Right renal pelvis (tissue), 4 donors: ENCODE data around the gene PPFIA4. TPM values are rescaled to one million over a fixed set of nuclear protein-coding genes. Genes with fewer than 3 reads are reported as not detected.

Experiments used
- DNase-seq, 4 donors: peaks; one replicate each; pipeline ENCODE4 v3.0.0-alpha.2; 2013; ENCODE audit warnings: low read depth in 4 of 4, low spot score in 3 of 4, missing footprints in 1 of 4
- polyA plus RNA-seq, 4 donors: library from polyadenylated mRNA; unstranded; fragments of 120-200 nt; gene quantifications; one replicate each; pipeline ENCODE4 v1.2.1, GENCODE V29; 2013; ENCODE audit not compliant: insufficient read length in 4 of 4

Gene PPFIA4
- polyA plus RNA-seq, 4 donors: 5.6 to 9.6 (median 6.8) TPM

DNA sequence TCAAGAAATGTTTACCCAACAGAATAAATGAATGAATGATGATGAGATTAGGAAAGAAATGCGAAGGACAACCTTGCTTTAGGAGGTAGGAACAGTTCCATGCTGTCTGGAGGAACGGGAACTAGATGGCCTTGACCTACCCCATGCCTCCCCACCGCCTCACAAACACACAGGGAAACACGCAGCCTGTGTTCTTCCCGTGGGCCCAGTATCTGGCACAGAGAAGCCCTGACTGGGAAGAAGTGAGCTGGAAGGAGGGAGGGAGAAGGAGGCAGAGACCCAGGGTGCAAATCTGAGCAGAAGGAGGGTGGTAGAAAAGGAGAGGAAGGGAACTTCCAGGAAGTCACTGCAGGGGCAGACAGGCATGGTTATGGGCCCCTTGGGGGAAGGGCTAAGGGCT lies 97.7 kb downstream of the PPFIA4 start:
- no peak for DNase-seq

GRCh38 chr1:203124546-203125317 lies 98.4 kb downstream of the PPFIA4 start:
- no peak for DNase-seq

DNA sequence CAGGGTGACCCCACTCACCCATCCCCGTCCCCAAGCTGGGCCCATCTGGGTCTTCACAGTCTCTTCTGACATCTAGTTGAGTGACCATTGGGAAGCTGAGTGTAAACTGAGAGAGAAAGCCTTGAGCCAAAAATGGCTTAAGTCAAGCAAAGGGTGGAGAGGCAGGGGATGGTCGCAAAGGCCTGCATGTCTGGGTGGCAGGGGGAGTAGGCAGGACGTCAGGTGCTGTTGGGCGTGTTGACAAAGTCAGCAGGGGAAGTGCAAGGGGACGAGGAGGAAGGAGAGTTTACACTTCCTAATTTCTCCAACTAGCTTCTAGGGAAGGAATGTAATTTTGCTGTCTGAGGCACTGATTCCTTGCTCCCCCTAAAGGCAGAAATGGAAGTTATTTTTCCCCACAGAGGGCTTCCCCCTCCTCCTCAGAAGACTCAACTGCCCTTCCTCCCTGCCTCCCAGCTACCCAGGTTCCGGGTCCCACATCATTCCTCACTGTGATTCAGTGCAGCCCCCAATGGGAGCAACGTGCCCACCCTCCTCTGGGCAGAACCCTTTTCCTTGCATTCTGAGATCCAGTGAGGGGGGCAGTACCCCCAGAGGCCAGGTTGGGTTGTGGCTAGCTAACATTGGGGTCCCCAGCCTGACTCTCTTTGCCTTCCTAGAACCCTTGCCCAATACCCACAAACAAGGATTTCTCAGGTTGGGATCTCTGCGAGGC lies 100.0 kb downstream of the PPFIA4 start:
- no peak for DNase-seq

- DNase-seq: no peak
Observed at GRCh38 chr1:203126866-203127665, 100.8 kb downstream of the PPFIA4 start.

GRCh38 chr1:203127666-203128430 lies 101.6 kb downstream of the PPFIA4 start, which contains the start of gene ADORA1:
TSS of gene ADORA1 (plus strand) at chr1:203127726. CDS start at chr1:203128842, 1,116 bp downstream.
- no peak for DNase-seq

GRCh38 chr1:203128431-203128715 lies 102.1 kb downstream of the PPFIA4 start:
- DNase-seq: no peak

Other genes with a start within 250 kb of the PPFIA4 start
- 100 to 1,000 TPM in 2 of 4 donors, 10 to 100 TPM in 2; 87.2 to 106 (median 99.6) TPM for gene KDM5B, start 218.1 kb upstream of the PPFIA4 start, polyA plus RNA-seq
- 1 to 10 TPM; 2.5 to 5.3 (median 3.5) TPM for gene PCAT6, start 215.5 kb upstream of the PPFIA4 start, polyA plus RNA-seq
- gene RABIF, start 137.3 kb upstream of the PPFIA4 start, polyA plus RNA-seq: 10 to 100 TPM; 10.4 to 12.9 (median 11.8) TPM
- gene KLHL12, start 99.3 kb upstream of the PPFIA4 start, polyA plus RNA-seq: 10 to 100 TPM; 35.6 to 45.8 (median 43.1) TPM
- gene ADIPOR1, start 68.2 kb upstream of the PPFIA4 start, polyA plus RNA-seq: 10 to 100 TPM; 82.6 to 85.0 (median 83.9) TPM
- 10 to 100 TPM; 45.4 to 56.7 (median 51.9) TPM for gene CYB5R1, start 59.2 kb upstream of the PPFIA4 start, polyA plus RNA-seq
- gene TMEM183A, start 19.1 kb upstream of the PPFIA4 start, polyA plus RNA-seq: 10 to 100 TPM; 73.5 to 81.9 (median 74.5) TPM
- under 1 TPM; 0.11 to 0.17 (median 0.15) TPM for gene MYOG, start 59.5 kb downstream of the PPFIA4 start, polyA plus RNA-seq
- gene ADORA1, start 101.2 kb downstream of the PPFIA4 start, polyA plus RNA-seq: 1 to 10 TPM; 5.8 to 6.9 (median 6.5) TPM
- gene MYBPH, start 149.3 kb downstream of the PPFIA4 start, polyA plus RNA-seq: under 1 TPM; 0.21 to 0.33 (median 0.26) TPM
- gene CHI3L1, start 160.2 kb downstream of the PPFIA4 start, polyA plus RNA-seq: 10 to 100 TPM; 10.3 to 13.5 (median 11.6) TPM
- under 1 TPM; 0.12 to 0.31 (median 0.18) TPM for gene CHIT1, start 203.2 kb downstream of the PPFIA4 start, polyA plus RNA-seq